Neuronal stem cell (in vitro differentiated cells): ENCODE data around the gene GALNT14.

Experiments used
- DNase-seq: peaks from one replicate; pipeline ENCODE4 v3.0.0-alpha.2; 2013; ENCODE audit warnings: low spot score
- H2AFZ ChIP-seq: one replicate; pipeline ENCODE4 v1.6.1; 2013; ENCODE audit warnings: mild to moderate bottlenecking, low read length, inconsistent platforms
- H2AK5ac ChIP-seq: 2 replicates; pipeline ENCODE4 v1.6.1; 2013; ENCODE audit warnings: low read depth, mild to moderate bottlenecking, inconsistent platforms, low read length, moderate library complexity, mixed read lengths
- H2BK120ac ChIP-seq: 2 replicates; pipeline ENCODE4 v1.6.1; 2013; ENCODE audit warnings: low read depth, mild to moderate bottlenecking, inconsistent platforms, low read length, moderate library complexity, mixed read lengths
- H2BK12ac ChIP-seq: one replicate; pipeline ENCODE4 v1.6.1; 2013; ENCODE audit warnings: low read length, inconsistent platforms
- H2BK15ac ChIP-seq: 2 replicates; pipeline ENCODE4 v1.6.1; 2013; ENCODE audit warnings: mild to moderate bottlenecking, low read length, inconsistent platforms, mixed read lengths
- H2BK5ac ChIP-seq: one replicate; pipeline ENCODE4 v1.6.1; 2013; ENCODE audit warnings: inconsistent platforms, mild to moderate bottlenecking, low read length, moderate library complexity
- H3K14ac ChIP-seq: one replicate; pipeline ENCODE4 v1.6.1; 2013; ENCODE audit warnings: low read length, inconsistent platforms
- H3K18ac ChIP-seq: 2 replicates; pipeline ENCODE4 v1.6.1; 2013; ENCODE audit warnings: low read length, inconsistent platforms
- H3K23ac ChIP-seq: 2 replicates; pipeline ENCODE4 v1.6.1; 2013; ENCODE audit warnings: low read depth, mild to moderate bottlenecking, mixed read lengths, low read length, inconsistent platforms; ENCODE audit not compliant: poor library complexity
- H3K27ac ChIP-seq: replicated peaks from 3 replicates; pipeline ENCODE4 v1.5.1; 2013; ENCODE audit warnings: low read length, inconsistent platforms
- H3K27me3 ChIP-seq, 3 experiments: 2 replicates each; pipeline ENCODE4 v1.6.1; 2013; ENCODE audit warnings: low read length in 3 of 3, mild to moderate bottlenecking in 2 of 3, inconsistent platforms in 1 of 3, low read depth in 1 of 3, mixed read lengths in 1 of 3, moderate library complexity in 1 of 3; ENCODE audit not compliant: control insufficient read depth in 3 of 3, insufficient read depth in 3 of 3
- H3K36me3 ChIP-seq, 2 donors: replicated peaks in 1 of 2; 2 replicates each; pipeline ENCODE4 v1.6.1; 2013; ENCODE audit warnings: low read length in 2 of 2; ENCODE audit not compliant: control insufficient read depth in 2 of 2, insufficient read depth in 2 of 2
- H3K4ac ChIP-seq: 2 replicates; pipeline ENCODE4 v1.6.1; 2013; ENCODE audit warnings: inconsistent platforms, mild to moderate bottlenecking, low read length, moderate library complexity
- H3K4me1 ChIP-seq, 2 donors: 1 replicate in 1 of 2; 2 replicates in 1 of 2; pipeline ENCODE4 v1.6.1; 2013; ENCODE audit warnings: low read length in 2 of 2, low read depth in 1 of 2; ENCODE audit not compliant: control insufficient read depth in 2 of 2, insufficient read depth in 1 of 2
- H3K4me2 ChIP-seq: one replicate; pipeline ENCODE4 v1.6.1; 2013; ENCODE audit warnings: mild to moderate bottlenecking, low read length, inconsistent platforms; ENCODE audit not compliant: insufficient read depth, poor library complexity, severe bottlenecking
- H3K4me3 ChIP-seq, 2 donors: 2 replicates each; pipeline ENCODE4 v1.5.1; 2013; ENCODE audit warnings: low read length in 2 of 2, mild to moderate bottlenecking in 2 of 2, inconsistent platforms in 1 of 2, moderate library complexity in 1 of 2
- H3K79me1 ChIP-seq: one replicate; pipeline ENCODE4 v1.6.1; 2013; ENCODE audit warnings: low read depth, mild to moderate bottlenecking, inconsistent platforms, low read length, moderate library complexity
- H3K9ac ChIP-seq: one replicate; pipeline ENCODE4 v1.6.1; 2013; ENCODE audit warnings: mild to moderate bottlenecking, low read depth, low read length, inconsistent platforms; ENCODE audit not compliant: poor library complexity
- H3K9me3 ChIP-seq, 2 donors: replicated peaks in 1 of 2; 2 replicates each; pipeline versions ENCODE3 to v1.6.1; 2013; ENCODE audit warnings: low read length in 2 of 2, mild to moderate bottlenecking in 2 of 2, inconsistent platforms in 1 of 2, low read depth in 1 of 2, mixed read lengths in 1 of 2, moderate library complexity in 1 of 2; ENCODE audit not compliant: control insufficient read depth in 2 of 2, insufficient read depth in 1 of 2
- H4K8ac ChIP-seq: one replicate; pipeline ENCODE4 v1.6.1; 2013; ENCODE audit warnings: low read depth, mild to moderate bottlenecking, inconsistent platforms, low read length, moderate library complexity
- H4K91ac ChIP-seq: one replicate; pipeline ENCODE4 v1.6.1; 2013; ENCODE audit warnings: low read length, low read depth, mild to moderate bottlenecking, inconsistent platforms; ENCODE audit not compliant: poor library complexity
- WGBS, 2 donors: extraction: QIAGEN DNeasy Blood & Tissue Kit; methylation state at CpG; one replicate each; pipeline ENCODE4 v1.1.7; 2013; ENCODE audit warnings: missing lambda C conversion rate in 2 of 2, mixed read lengths in 1 of 2; ENCODE audit not compliant: insufficient read length in 2 of 2, insufficient replicate concordance in 1 of 2; ENCODE audit errors: extremely low coverage in 2 of 2; 5-methylcytosine and 5-hydroxymethylcytosine counted together

GALNT14 gene

DNA sequence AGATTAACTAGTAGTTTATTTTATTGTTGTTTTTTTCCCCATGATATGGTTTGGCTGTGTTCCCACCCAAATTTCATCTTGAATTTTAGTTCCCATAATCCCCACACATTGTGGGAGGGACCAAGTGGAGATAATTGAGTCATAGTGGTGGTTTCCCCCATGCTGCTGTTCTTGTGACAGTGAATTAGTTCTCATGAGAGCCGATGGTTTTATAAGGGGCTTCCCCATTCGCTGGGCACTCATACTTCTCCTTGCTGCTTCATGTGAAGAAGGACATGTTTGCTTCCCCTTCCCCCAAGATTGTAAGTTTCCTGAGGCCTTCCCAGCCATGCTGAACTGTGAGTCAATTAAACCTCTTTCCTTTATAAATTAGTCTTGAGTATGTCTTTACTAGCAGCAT, 36.5 kb downstream of the GALNT14 start:
- Histone ChIP-seq H3K79me1 (no peaks in the 10 kb centered on the region), H3K4ac (no peak overlapping the region), H3K18ac (no peak overlapping the region), H2AK5ac (no peak overlapping the region), H2BK15ac (no peak overlapping the region), H4K91ac (no peak overlapping the region), H3K9me3 (no peaks in the 10 kb centered on the region), H2AFZ (no peak overlapping the region), H2BK5ac (no peak overlapping the region), H3K23ac (no peak overlapping the region), H3K4me2 (no peak overlapping the region), H3K4me3 (no peak overlapping the region), H3K14ac (no peak overlapping the region), H3K27me3 (no peaks in the 10 kb centered on the region), H2BK12ac (no peak overlapping the region), H4K8ac (no peak overlapping the region), H2BK120ac (no peak overlapping the region), H3K4me1 (no peaks in the 10 kb centered on the region), H3K9ac (no peak overlapping the region), H3K27ac (no peak overlapping the region), H3K36me3 (no peaks in the 10 kb centered on the region)
- WGBS, 2 donors: no CpG with 5 or more reads among the region's 2 CpGs
- no peak for DNase-seq

DNA sequence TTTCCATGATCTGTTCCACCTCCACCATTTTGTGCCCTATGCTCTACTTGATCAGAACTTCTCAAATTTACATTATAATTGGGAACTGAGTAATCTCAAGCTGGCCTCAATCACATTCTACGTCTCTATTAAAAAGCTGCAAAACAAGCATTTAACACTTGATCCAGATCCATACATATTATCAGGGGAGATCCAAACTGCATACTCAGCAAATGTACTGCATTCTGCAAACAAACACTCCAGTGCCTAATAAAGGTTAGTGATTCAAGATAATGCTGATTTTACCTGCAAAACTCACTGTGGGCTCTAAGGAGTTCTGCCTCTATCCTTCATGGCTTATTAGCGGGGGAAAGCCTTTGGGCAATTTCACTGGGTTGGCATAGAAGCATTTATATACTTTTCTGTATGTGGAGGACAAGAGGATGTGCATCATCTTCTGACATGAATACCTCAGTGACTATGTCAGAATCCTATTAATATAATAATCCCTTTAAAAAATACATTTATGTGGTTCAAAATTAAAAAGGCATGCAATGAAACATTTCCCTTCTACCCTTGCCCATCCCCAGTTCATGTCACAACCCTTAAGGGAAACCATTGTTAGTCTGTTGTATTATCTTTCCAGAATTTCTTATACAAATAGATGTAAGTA, 40.2 kb downstream of the GALNT14 start:
- H2BK15ac ChIP-seq: no peak overlapping the region
- WGBS, 2 donors: no CpG with 5 or more reads among the region's 2 CpGs

DNA sequence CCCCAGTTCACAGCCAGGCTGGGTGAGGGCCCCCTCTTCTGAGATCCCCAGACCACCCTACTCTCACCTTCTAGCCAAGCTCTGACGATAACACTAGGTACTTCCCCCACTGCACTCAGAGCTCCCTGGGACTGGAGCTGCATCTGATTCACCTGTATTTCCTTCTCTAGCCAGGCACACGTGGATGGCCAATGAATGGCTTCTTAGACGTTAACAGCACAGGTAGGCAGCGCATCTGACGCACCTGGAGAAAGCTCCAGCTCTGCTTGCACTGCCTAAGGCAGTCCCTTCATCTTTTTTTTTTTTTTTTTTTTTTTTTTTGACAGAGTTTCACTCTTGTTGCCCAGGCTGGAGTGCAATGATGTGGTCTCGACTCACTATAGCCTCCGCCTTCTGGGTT, 48.1 kb downstream of the GALNT14 start:
- Histone ChIP-seq H2AFZ (no peak overlapping the region), H3K9ac (no peak overlapping the region), H3K4me1 (no peaks in the 10 kb centered on the region), H3K18ac (no peak overlapping the region), H3K79me1 (no peaks in the 10 kb centered on the region), H2AK5ac (no peak overlapping the region), H4K8ac (no peak overlapping the region), H2BK5ac (no peak overlapping the region), H2BK120ac (no peak overlapping the region), H3K23ac (no peak overlapping the region), H4K91ac (no peak overlapping the region), H3K4me3 (no peak overlapping the region), H2BK12ac (no peak overlapping the region), H3K14ac (no peak overlapping the region), H3K36me3 (no peaks in the 10 kb centered on the region), H2BK15ac (no peak overlapping the region), H3K9me3 (no peaks in the 10 kb centered on the region), H3K27ac (no peak overlapping the region), H3K27me3 (no peaks in the 10 kb centered on the region), H3K4ac (no peak overlapping the region), H3K4me2 (no peak overlapping the region)
- no CpG with 5 or more reads among the region's 7 CpGs for WGBS, 2 donors
- no peak for DNase-seq

More for the DNA sequence above, 40.2 kb downstream of the GALNT14 start:
- Histone ChIP-seq H2BK12ac (no peak overlapping the region), H3K14ac (no peak overlapping the region), H3K9me3 (no peaks in the 10 kb centered on the region), H4K8ac (no peak overlapping the region), H2BK120ac (no peak overlapping the region), H3K27ac (no peak overlapping the region), H2AFZ (no peak overlapping the region), H4K91ac (no peak overlapping the region), H3K4me1 (no peaks in the 10 kb centered on the region), H3K79me1 (no peaks in the 10 kb centered on the region), H3K4me2 (no peak overlapping the region), H2BK5ac (no peak overlapping the region), H3K23ac (no peak overlapping the region), H2AK5ac (no peak overlapping the region), H3K36me3 (no peaks in the 10 kb centered on the region), H3K4ac (no peak overlapping the region), H3K18ac (no peak overlapping the region), H3K27me3 (no peaks in the 10 kb centered on the region), H3K9ac (no peak overlapping the region), H3K4me3 (no peak overlapping the region)
- no peak for DNase-seq

DNA sequence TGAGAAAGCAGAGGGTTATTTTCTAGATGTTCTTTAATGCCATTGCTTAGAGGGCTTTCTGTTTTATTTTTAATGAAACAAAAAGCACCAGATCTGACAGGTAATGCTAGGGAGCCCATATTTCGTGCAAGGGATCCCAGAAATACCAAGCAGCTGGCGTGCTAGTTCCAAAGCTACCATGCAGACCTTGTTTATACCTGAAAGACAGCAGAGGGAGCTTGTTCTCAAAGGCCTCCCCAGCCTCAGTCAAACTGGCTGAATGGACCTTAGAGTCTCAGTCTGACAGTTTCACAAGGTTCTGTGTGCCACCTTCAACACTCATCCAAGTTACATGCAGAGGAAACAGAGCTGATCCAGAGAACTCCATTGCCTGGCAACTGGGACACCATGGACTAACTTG, 48.6 kb downstream of the GALNT14 start:
- no peak overlapping the region for H2BK12ac ChIP-seq
- no peak overlapping the region for H3K4ac ChIP-seq
- H3K4me2 ChIP-seq: no peak overlapping the region
- no peaks in the 10 kb centered on the region for H3K27me3 ChIP-seq
- no peaks in the 10 kb centered on the region for H3K9me3 ChIP-seq
- no peak overlapping the region for H2BK15ac ChIP-seq
- H2AFZ ChIP-seq: no peak overlapping the region
- H3K4me3 ChIP-seq: no peak overlapping the region
- no peak overlapping the region for H2BK5ac ChIP-seq
- no peaks in the 10 kb centered on the region for H3K36me3 ChIP-seq
- no peak overlapping the region for H3K23ac ChIP-seq
- H3K4me1 ChIP-seq: no peaks in the 10 kb centered on the region
- no peak overlapping the region for H2BK120ac ChIP-seq
- no peak overlapping the region for H3K27ac ChIP-seq
- no peak overlapping the region for H2AK5ac ChIP-seq
- no peaks in the 10 kb centered on the region for H3K79me1 ChIP-seq
- no peak overlapping the region for H3K14ac ChIP-seq
- no peak overlapping the region for H3K9ac ChIP-seq
- no peak for DNase-seq
- no peak overlapping the region for H4K8ac ChIP-seq
- H4K91ac ChIP-seq: no peak overlapping the region
- WGBS, 2 donors: no CpG with 5 or more reads among the region's 2 CpGs
- H3K18ac ChIP-seq: no peak overlapping the region
